ENCODE measurements around the gene LYZL6.

DNA sequence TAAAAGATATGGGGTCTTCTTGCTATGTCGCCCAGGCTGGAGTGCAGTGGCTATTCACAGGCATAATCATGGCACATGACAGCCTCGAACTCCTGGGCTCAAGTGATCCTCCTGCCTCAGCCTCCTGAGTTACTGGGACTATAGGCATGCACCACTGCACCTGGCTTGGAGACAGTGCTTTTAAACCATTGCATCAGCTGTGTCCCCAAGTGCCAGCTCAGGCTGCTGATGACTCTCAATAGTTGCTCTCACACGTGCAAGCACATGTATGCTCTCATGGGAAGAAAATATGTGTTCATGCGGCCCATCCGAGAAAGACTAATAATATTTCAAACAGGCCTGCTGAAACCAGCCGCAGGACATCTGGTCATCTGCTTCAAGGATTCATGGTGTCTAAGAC is 29.0 kb upstream of the LYZL6 start:
- TF ChIP-seq TAF1 (IDR thresholded peaks at IDR 0.05; ENCODE audit: low read depth) = no peak
- TF ChIP-seq CREB1 (IDR thresholded peaks at IDR 0.05; ENCODE audit: low read depth) = no peak
- TF ChIP-seq RAD21 (IDR thresholded peaks at IDR 0.05; ENCODE audit: low read depth) = no peak
- TF ChIP-seq TCF12 (IDR thresholded peaks at IDR 0.05; ENCODE audit: low read depth) = no peak
- TF ChIP-seq EP300 (IDR thresholded peaks at IDR 0.05; ENCODE audit: borderline replicate concordance) = no peak
- TF ChIP-seq, protein P1, sequence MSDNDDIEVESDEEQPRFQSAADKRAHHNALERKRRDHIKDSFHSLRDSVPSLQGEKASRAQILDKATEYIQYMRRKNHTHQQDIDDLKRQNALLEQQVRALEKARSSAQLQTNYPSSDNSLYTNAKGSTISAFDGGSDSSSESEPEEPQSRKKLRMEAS (IDR thresholded peaks at IDR 0.05) = no peak
- TF ChIP-seq EGR1 (IDR thresholded peaks at IDR 0.05) = no peak
- TF ChIP-seq NFIC (IDR thresholded peaks at IDR 0.05) = no peak
- no peak for TF ChIP-seq TEAD4 (IDR thresholded peaks at IDR 0.05)
- no peak for TF ChIP-seq YY1 (IDR thresholded peaks at IDR 0.05; ENCODE audit: low read depth)
- TF ChIP-seq CEBPB (IDR thresholded peaks at IDR 0.05) = no peak
